ENCODE results near the gene SLC25A25.
A peak's percentile ranks its signal among the peaks of the same experiment; 100 is the strongest.

Gene SLC25A25

GRCh38 chr9:128114326-128115186 lies 46.5 kb downstream of the SLC25A25 start:
- DNase-seq = no peak

GRCh38 chr9:128115187-128116103 lies 47.4 kb downstream of the SLC25A25 start:
- peak; percentile 31 to 67 for DNase-seq

GRCh38 chr9:128116104-128117083 lies 48.4 kb downstream of the SLC25A25 start:
- DNase-seq = no peak

- peak; percentile 91 to 94 for DNase-seq
Measured at GRCh38 chr9:128117613-128118471, 49.8 kb downstream of the SLC25A25 start.

GRCh38 chr9:128118472-128118857 lies 50.4 kb downstream of the SLC25A25 start:
- DNase-seq = no peak

GRCh38 chr9:128118971-128119665 lies 51.1 kb downstream of the SLC25A25 start:
- no peak for DNase-seq

GRCh38 chr9:128120061-128120740 lies 52.2 kb downstream of the SLC25A25 start:
- no peak for DNase-seq

GRCh38 chr9:128120741-128121465 lies 52.9 kb downstream of the SLC25A25 start:
- DNase-seq = no peak

- DNase-seq = no peak
Measured at GRCh38 chr9:128121466-128121810, 53.4 kb downstream of the SLC25A25 start.

GRCh38 chr9:128121924-128122808 lies 54.1 kb downstream of the SLC25A25 start:
- no peak for DNase-seq

- no peak for DNase-seq
Measured at GRCh38 chr9:128122809-128123175, 54.8 kb downstream of the SLC25A25 start.

- no peak for DNase-seq
Measured at GRCh38 chr9:128123451-128124080, 55.5 kb downstream of the SLC25A25 start.

GRCh38 chr9:128124451-128124850 lies 56.4 kb downstream of the SLC25A25 start:
- DNase-seq = no peak

- DNase-seq = peak; percentile 25 to 57
Measured at GRCh38 chr9:128124873-128125579, 57.0 kb downstream of the SLC25A25 start.

- no peak for DNase-seq
Measured at GRCh38 chr9:128125580-128126354, 57.7 kb downstream of the SLC25A25 start.

GRCh38 chr9:128127568-128127989 lies 59.5 kb downstream of the SLC25A25 start, which contains the start of gene PTGES2:
Gene PTGES2, minus strand, starts transcription at chr9:128127729. Its CDS starts 12 bp downstream, at chr9:128127717.
- peak; percentile 79 to 89 for DNase-seq

Data from CD4-positive, alpha-beta T cell treated with Interferon alpha-2 for 1 hour (primary cell).